Measurements from ENCODE around the gene TUBG1. TPM values are rescaled to one million over a fixed set of nuclear protein-coding genes. Genes with fewer than 3 reads are reported as not detected.
"Not testable (repeated sequence)": the region's sequence is repeated elsewhere in the genome, so short reads cannot be mapped to it uniquely, and the experiment has no call there.

The TUBG1 gene
- total RNA-seq, 1 donor from 2014 or later, result 21.7 TPM

GRCh38 chr17:42578282-42578869, 31.1 kb upstream of the TUBG1 start:
- DNase-seq (ENCODE audit: low read depth in 2 of 2), result peak; percentile 57 to 78

- no peak for DNase-seq (ENCODE audit: low read depth in 2 of 2)
Observed at GRCh38 chr17:42579794-42580551, 29.5 kb upstream of the TUBG1 start.

GRCh38 chr17:42581744-42582270, 27.7 kb upstream of the TUBG1 start:
- DNase-seq (ENCODE audit: low read depth in 2 of 2), result no peak

DNA sequence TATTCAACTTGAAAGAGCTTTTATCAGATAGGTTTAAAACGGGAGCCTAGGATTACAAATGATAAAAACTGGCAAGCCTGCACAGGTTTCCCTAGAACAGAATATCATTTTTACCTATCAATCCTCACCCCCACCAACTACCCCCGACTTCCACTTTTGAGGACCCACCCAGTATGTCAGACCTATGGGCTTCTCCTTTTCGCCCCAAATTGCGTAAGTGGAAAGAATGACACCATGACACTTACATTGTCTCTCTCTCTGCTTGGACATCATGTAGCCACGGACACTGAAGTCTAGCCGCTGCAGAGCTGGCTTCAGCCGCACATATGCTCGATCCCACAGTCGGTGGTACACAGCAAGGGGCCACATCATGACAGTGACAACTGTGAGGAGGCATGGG, 24.6 kb upstream of the TUBG1 start:
- no peak for DNase-seq (ENCODE audit: low read depth in 2 of 2)

GRCh38 chr17:42585353-42585752, 24.1 kb upstream of the TUBG1 start:
- no peak for DNase-seq (ENCODE audit: low read depth in 2 of 2)

DNA sequence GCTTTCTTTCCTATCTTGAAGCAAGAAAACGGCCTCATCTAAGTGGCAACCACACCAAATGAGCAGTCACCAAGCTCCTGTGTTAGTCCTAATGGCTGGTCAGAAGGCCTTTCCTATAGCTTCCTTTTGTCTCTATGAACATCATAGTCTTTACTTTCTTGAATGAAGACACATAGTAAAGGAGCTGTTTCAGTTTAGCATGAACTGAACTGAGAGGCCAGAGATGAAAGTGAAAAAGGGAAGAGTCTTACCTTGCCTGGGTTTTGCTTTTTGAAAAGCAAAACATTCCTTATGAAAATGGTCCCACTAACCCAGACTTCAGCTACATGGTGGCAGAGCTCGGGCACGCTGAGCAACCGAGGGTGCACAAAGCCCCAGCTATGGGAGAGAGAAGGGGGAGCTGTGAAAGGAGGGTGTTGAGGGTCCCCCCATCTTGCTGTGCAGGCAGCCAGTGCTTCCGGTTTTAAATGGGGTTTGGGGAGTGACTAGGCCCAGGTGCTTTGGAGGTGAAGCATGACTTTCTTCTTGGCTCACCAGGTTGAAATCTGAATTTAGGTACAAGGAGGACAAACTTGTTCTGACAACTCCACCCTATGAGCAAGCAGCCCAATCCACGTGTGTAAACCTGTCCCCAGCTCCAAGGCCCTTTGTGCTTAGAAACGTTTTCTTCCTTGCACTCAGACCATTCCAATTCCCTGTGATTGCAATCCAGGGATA, 22.8 kb upstream of the TUBG1 start:
- no peak for DNase-seq (ENCODE audit: low read depth in 2 of 2)

DNA sequence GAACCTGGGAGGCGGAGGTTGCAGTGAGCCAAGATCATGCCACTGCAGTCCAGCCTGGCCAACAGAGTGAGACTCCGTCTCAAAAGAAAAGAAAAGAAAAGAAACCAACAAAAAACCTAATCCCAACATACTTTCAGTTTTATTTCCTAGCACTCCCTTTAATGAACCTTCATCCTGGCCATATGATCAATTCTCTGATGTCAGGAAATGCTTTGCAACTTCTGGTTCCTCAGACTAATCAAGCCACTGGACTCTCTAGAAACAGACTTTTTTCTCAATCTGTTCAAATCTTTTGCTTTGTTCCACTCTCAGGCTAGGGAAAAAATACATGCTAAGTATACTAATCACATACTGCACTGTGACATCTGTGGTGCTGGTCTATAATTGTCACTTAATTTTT, 18.6 kb upstream of the TUBG1 start:
- no peak for DNase-seq (ENCODE audit: low read depth in 2 of 2)

GRCh38 chr17:42591411-42591810, 18.1 kb upstream of the TUBG1 start:
- DNase-seq (ENCODE audit: low read depth in 2 of 2), result no peak

DNA sequence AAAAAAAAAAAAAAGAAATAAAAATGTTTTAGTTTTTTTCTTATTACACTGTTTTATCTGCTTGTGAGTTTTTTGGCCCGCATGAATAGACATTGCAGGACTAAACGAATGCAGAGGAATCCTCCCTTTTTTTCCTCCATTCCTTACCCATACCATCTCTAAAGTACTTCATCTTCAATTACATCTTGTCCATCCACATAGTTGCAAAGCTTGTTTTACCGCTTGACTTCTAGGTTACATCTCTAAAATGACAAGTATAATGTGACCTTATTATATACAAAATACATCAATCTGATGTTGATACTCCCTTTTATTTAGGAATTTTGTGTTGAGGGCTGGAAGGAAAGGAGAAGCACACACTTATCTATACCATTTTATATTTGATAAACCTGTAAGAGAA, 13.1 kb upstream of the TUBG1 start:
- no peak for DNase-seq (ENCODE audit: low read depth in 2 of 2)

DNA sequence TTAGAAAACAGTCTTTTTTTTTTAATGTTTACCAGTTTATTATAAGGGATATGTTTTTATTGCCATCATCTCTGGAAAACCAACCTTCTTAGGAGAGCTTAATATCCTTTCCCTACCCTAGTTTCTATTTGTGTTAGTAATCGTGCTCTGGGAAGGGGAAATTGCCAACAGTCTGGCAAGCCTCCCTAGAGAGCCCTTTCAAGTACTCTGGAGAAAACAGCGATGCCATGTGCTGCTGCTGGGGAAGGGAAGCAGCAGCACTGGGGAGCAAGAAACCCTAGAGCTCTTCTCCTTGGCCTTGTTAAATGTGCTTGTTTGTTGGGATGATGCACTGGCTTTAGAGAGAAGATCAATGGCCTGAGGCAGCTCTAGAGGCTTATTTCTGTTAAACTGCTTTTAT, 10.6 kb upstream of the TUBG1 start:
- DNase-seq (ENCODE audit: low read depth in 2 of 2), result no peak

DNA sequence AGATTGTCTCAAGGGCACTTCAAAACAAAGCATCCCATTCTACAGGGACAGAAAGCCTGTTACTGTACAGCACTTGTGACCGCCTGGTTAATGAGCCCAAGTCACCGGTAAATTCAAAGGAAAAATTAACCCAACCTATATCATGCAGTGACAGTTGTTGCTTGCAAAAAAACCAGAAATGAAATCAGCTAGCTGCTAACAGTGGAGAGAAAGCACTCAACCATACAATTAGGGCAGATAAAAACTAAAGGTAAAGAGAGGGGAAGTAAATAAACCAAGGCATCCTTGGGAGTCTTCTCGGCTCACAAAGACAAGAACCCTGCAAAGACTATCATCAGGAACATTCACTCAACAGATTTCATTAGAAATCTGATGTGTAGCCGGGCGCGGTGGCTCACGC, 6.2 kb upstream of the TUBG1 start:
- DNase-seq (ENCODE audit: low read depth in 2 of 2), result no peak

- no peak for DNase-seq (ENCODE audit: low read depth in 2 of 2)
Observed at GRCh38 chr17:42607769-42608168, 1.7 kb upstream of the TUBG1 start.

- peak in 1 of 2 donors; percentile 19 for DNase-seq (ENCODE audit: low read depth in 2 of 2)
Observed at GRCh38 chr17:42608305-42609181, 940 bp upstream of the TUBG1 start.

GRCh38 chr17:42609814-42610801, 625 bp downstream of the TUBG1 start:
- DNase-seq (ENCODE audit: low read depth in 2 of 2), result peak in 1 of 2 donors; percentile 8

GRCh38 chr17:42612013-42612412, 2.5 kb downstream of the TUBG1 start:
- DNase-seq (ENCODE audit: low read depth in 2 of 2), result no peak

- DNase-seq (ENCODE audit: low read depth in 2 of 2), result no peak
Observed at GRCh38 chr17:42613699-42614295, 4.3 kb downstream of the TUBG1 start.

GRCh38 chr17:42617956-42618431, 8.5 kb downstream of the TUBG1 start:
- no peak for DNase-seq (ENCODE audit: low read depth in 2 of 2)

DNA sequence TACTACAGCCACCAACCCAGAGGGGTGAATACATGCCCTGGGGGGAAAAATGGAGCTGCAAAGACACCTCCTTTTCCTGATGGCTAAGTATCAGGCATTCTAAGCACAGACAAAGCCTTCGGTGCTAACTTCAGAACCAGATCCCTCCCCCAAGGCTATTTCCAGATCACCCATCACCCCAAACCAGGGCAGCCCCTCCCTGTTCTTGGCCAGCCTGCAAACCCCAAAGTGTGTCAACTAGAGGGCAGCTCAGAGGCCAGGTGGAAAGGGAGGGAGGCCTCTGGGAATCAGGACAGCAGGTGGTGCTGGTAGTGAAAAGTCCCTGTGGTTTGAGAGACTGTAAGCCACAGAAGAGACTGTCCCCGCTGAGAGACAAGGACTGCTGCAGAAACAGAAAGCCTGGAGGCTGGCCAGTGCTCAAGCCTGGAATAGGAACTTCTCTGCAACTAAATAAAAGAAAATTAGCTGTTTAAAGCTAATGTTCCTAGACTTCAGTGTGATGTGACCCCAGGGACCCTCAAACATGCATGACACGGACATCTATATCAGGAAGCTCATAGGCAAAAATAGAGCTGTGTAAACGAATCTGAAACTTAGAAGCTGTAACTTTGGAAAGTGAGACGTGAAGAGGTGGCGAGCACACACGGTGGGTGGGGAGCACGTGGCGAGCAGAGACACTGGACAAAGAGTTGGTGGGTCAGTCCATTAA, 9.1 kb downstream of the TUBG1 start:
- DNase-seq (ENCODE audit: low read depth in 2 of 2), result peak in 1 of 2 donors; percentile 9

DNA sequence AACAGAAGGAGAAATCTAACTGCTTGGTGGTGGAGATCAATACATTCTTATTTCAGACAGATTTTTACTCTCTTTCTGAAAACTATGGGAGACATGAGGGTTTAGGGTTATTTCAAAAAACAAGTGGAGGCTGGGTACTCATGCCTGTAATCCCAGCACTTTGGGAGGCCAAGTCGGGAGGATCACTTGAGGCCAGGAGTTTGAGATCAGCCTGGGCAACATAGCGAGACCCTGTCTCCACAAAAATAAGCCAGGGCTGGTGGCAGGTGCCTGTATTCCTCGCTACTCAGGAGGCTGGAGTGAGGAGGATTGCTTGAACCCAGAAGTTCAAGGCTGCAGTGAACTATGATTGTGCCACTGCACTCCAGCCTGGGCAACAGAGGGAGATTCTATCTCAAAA, 12.5 kb downstream of the TUBG1 start:
- DNase-seq (ENCODE audit: low read depth in 2 of 2), result not testable (repeated sequence)

Data from dermis microvascular lymphatic vessel endothelial cell (primary cell).